ENCODE data around the gene TUBGCP3. TPM values are rescaled to one million over a fixed set of nuclear protein-coding genes. Genes with fewer than 3 reads are reported as not detected.

TUBGCP3 gene
- total RNA-seq, 4 donors from 2014 or later = 23.3 to 43.6 (median 30.0) TPM

DNA sequence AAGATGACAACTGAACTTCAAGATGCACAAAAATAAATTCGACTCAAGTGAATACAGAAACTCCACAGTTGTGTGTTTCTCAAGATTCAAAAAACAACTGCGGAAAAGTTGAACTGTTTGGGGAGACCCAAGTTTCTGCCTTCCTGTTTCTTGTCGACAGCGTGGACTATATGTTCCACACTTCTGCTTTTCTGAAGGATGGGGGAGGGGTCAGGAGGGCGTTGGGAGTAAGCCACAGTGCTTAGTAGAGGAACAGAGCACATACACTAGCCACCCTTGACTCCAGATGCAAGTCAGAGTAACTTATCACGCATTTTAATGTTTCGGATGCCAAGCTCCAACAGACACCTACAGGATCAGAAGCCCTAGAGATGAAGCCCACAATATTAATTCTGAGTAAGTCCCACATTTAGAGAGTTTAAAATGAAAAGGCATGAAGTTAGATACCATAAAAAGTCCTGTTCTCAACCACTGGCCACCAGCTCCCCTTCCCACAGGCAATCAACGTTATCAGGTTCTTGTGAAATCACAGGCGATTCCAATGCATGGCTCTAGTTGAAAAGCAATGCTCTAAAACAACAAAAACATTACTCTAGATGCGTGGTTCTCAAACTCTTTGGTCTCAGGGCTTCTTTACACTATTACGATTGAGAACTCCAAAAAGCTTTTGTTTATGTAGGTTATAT is 4.2 kb downstream of the TUBGCP3 start:
- Histone ChIP-seq H3K27me3 (no peaks in the 10 kb centered on the region), H3K27ac (peak overlapping the region in 2 of 4 donors; percentile 10 to 47), H3K4me3 (no peak overlapping the region), H3K36me3 (no peaks in the 10 kb centered on the region), H3K4me1 (peaks cover 3 to 25% (median 21%) of the 10 kb centered on the region in 4 donors), H3K9me3 (no peaks in the 10 kb centered on the region)
- 77 to 81% methylated on average over 11 of the region's 11 CpGs for WGBS, 2 donors (ENCODE audit: low coverage in 1 of 2)
- intact Hi-C loops (cut with DNase I; ENCODE audit: low total_unique reads) (no loop called here), in situ Hi-C loops (cut with MboI; ENCODE audit: low pct_ligation_motif_present in 1 of 4, low pct_unique_long_range_greater_than_20kb in 1 of 4, low sequenced_read_pairs in 3 of 4) (no loop called here)
- no peak for TF ChIP-seq POLR2A (IDR thresholded peaks at IDR 0.05)
- no peak for TF ChIP-seq EP300 (IDR thresholded peaks at IDR 0.05; ENCODE audit: low read depth)
- peak in 1 of 3 donors; percentile 30 for TF ChIP-seq POLR2AphosphoS5 (IDR thresholded peaks at IDR 0.05)
- TF ChIP-seq, protein P1, sequence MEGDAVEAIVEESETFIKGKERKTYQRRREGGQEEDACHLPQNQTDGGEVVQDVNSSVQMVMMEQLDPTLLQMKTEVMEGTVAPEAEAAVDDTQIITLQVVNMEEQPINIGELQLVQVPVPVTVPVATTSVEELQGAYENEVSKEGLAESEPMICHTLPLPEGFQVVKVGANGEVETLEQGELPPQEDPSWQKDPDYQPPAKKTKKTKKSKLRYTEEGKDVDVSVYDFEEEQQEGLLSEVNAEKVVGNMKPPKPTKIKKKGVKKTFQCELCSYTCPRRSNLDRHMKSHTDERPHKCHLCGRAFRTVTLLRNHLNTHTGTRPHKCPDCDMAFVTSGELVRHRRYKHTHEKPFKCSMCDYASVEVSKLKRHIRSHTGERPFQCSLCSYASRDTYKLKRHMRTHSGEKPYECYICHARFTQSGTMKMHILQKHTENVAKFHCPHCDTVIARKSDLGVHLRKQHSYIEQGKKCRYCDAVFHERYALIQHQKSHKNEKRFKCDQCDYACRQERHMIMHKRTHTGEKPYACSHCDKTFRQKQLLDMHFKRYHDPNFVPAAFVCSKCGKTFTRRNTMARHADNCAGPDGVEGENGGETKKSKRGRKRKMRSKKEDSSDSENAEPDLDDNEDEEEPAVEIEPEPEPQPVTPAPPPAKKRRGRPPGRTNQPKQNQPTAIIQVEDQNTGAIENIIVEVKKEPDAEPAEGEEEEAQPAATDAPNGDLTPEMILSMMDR (IDR thresholded peaks at IDR 0.05) = no peak
- peak; percentile 40 for DNase-seq

DNA sequence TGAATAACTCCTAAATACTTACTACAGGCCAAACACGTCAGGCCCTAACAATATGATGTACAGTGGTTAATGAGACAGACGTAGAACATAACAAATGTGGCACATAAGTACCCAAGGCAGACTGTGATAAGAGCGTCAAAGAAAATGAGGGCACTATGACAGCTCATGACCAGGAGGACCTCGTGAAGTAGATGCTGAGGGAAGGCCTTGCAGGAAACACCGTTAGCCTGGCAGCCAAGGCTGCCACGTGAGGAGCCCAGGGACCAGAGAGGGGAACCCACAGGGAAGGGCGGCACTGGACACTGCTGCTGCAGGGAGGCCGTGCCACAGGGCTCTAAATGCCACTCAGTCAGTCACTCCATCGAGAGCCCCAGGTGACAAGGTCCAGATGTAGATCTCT is 5.7 kb downstream of the TUBGCP3 start:
- no peaks in the 10 kb centered on the region for H3K36me3 ChIP-seq
- intact Hi-C loops (cut with DNase I; ENCODE audit: low total_unique reads) = no loop called here

DNA sequence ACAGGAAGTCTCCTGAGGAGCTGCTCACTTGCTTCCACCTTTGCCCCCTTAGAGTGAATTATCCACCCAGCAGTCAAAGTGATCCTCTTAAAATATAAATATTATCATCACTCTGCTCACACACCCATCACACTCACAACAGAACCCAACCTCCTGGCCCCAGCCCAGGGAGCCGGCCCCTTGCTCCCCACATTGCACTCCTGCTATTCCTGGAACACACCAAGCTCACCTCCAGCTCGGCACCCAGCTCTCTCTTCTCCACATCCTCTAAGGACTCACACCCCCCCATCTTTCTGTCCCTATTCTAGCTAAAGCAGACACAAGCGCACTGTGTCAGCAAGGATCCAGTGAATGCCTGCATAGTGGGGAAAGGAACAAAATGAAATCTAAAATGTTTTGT is 7.0 kb downstream of the TUBGCP3 start:
- 69 to 80% methylated on average over 2 to 3 of the region's 3 CpGs for WGBS, 2 donors (ENCODE audit: low coverage in 1 of 2)
- intact Hi-C loops (cut with DNase I; ENCODE audit: low total_unique reads) = no loop called here

More for the DNA sequence above, 5.7 kb downstream of the TUBGCP3 start:
- Histone ChIP-seq H3K4me3 (no peak overlapping the region), H3K4me1 (peaks cover 3 to 19% (median 15%) of the 10 kb centered on the region in 4 donors), H3K27ac (peak overlapping the region in 1 of 4 donors; percentile 47), H3K9me3 (no peaks in the 10 kb centered on the region), H3K27me3 (no peaks in the 10 kb centered on the region)
- 87 to 88% methylated on average over 3 to 9 of the region's 9 CpGs for WGBS, 2 donors (ENCODE audit: low coverage in 1 of 2)
- in situ Hi-C loops (cut with MboI; ENCODE audit: low pct_ligation_motif_present in 1 of 4, low pct_unique_long_range_greater_than_20kb in 1 of 4, low sequenced_read_pairs in 3 of 4) = no loop called here
- no peak for TF ChIP-seq POLR2A (IDR thresholded peaks at IDR 0.05)
- TF ChIP-seq, protein P1 (IDR thresholded peaks at IDR 0.05) = no peak
- no peak for TF ChIP-seq EP300 (IDR thresholded peaks at IDR 0.05; ENCODE audit: low read depth)
- TF ChIP-seq POLR2AphosphoS5 (IDR thresholded peaks at IDR 0.05) = no peak
- DNase-seq = no peak

DNA sequence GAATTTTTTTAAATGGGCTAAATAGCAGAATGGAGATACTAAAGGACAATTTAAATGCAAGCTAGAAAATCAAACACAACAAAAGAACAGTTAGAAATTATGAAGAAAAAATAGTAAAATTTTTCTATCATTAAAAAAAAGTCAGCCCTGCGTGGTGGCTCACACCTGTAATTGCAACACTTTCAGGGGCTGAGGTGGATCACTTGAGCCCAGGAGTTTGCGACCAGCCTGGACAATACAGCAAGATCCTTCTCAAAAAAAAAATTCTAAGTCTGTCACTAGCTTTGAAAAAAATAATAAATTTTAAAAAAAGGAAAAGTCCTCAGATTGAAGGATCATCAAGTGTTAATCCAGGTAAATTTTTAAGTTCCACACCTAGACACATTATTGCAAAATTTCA is 7.7 kb downstream of the TUBGCP3 start:
- no peaks in the 10 kb centered on the region for H3K27me3 ChIP-seq
- no peak overlapping the region for H3K27ac ChIP-seq
- DNase-seq = no peak
- in situ Hi-C loops (cut with MboI; ENCODE audit: low pct_ligation_motif_present in 1 of 4, low pct_unique_long_range_greater_than_20kb in 1 of 4, low sequenced_read_pairs in 3 of 4) = no loop called here
- intact Hi-C loops (cut with DNase I; ENCODE audit: low total_unique reads) = no loop called here
- peaks cover 0 to 17% (median 15%) of the 10 kb centered on the region in 4 donors for H3K4me1 ChIP-seq
- TF ChIP-seq POLR2AphosphoS5 (IDR thresholded peaks at IDR 0.05) (no peak), EP300 (IDR thresholded peaks at IDR 0.05; ENCODE audit: low read depth) (no peak), POLR2A (IDR thresholded peaks at IDR 0.05) (no peak)
- TF ChIP-seq, protein P1 (IDR thresholded peaks at IDR 0.05) = no peak
- WGBS, 2 donors (ENCODE audit: low coverage in 1 of 2) = 97 to 100% methylated on average over 2 of the region's 2 CpGs
- no peak overlapping the region for H3K4me3 ChIP-seq
- no peaks in the 10 kb centered on the region for H3K36me3 ChIP-seq
- H3K9me3 ChIP-seq = no peaks in the 10 kb centered on the region

More for the DNA sequence above, 7.0 kb downstream of the TUBGCP3 start:
- Histone ChIP-seq H3K27ac (no peak overlapping the region), H3K4me1 (peaks cover 0 to 10% (median 8%) of the 10 kb centered on the region in 4 donors), H3K36me3 (no peaks in the 10 kb centered on the region), H3K4me3 (no peak overlapping the region), H3K27me3 (no peaks in the 10 kb centered on the region), H3K9me3 (no peaks in the 10 kb centered on the region)
- no peak for DNase-seq
- in situ Hi-C loops (cut with MboI; ENCODE audit: low pct_ligation_motif_present in 1 of 4, low pct_unique_long_range_greater_than_20kb in 1 of 4, low sequenced_read_pairs in 3 of 4) = no loop called here
- TF ChIP-seq EP300 (IDR thresholded peaks at IDR 0.05; ENCODE audit: low read depth) (no peak), POLR2A (IDR thresholded peaks at IDR 0.05) (no peak), POLR2AphosphoS5 (IDR thresholded peaks at IDR 0.05) (no peak)
- TF ChIP-seq, protein P1 (IDR thresholded peaks at IDR 0.05) = no peak
